ENCODE data around the gene STUM.

DNA sequence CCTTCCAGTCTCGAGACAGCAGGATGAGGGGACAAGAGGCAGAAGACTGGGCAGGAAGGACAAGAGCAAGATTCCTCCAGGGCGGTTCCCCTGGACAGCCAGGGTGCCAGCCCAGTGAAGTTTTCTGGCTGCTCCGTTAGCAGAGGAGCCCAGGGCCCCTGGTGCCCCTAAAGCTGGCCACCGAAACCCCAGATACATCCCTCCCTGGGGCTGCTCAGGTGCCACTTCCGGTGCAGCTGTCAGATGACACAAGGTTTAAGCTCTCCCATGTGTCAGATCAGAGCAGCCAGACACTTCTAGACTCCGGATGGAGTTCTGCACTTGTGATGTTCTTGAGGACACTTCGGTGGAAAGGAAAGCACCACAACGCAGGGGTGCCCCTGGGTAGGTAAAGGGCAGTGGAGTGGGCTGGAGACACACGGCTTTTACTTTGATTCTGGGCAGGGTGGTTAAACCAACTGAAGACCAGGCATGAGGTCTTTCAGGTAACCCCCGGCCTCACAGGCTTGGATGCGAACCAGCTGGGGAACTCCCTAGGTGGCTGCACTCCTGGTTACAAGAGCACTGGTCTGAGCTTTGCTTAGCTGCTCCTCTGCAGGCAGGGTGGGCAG, 104.9 kb downstream of the STUM start:
- TF ChIP-seq SP1 (IDR thresholded peaks at IDR 0.05) = no peak
- no peak for TF ChIP-seq CTBP1 (IDR thresholded peaks at IDR 0.05; ENCODE audit: borderline replicate concordance)
- no peak for TF ChIP-seq SUZ12 (IDR thresholded peaks at IDR 0.05)

Measured in HEK293T (cell line).